GM18951 (cell line): ENCODE measurements around the gene MORC4.

Experiments
- POLR2A ChIP-seq: IDR thresholded peaks from 4 replicates; pipeline ENCODE4 v1.6.1; 2011; ENCODE audit warnings: mild to moderate bottlenecking; ENCODE audit not compliant: insufficient read length, insufficient read depth; ENCODE audit errors: extremely low read depth
- in situ Hi-C: fragments of 300-500 bp; cut with MboI; formaldehyde crosslinking; loops from one replicate; pipeline ENCODE4 v1.12.0; 2022; ENCODE audit warnings: low sequenced_read_pairs, mixed read lengths, inconsistent platforms; ENCODE audit not compliant: unreplicated experiment

Gene MORC4

DNA sequence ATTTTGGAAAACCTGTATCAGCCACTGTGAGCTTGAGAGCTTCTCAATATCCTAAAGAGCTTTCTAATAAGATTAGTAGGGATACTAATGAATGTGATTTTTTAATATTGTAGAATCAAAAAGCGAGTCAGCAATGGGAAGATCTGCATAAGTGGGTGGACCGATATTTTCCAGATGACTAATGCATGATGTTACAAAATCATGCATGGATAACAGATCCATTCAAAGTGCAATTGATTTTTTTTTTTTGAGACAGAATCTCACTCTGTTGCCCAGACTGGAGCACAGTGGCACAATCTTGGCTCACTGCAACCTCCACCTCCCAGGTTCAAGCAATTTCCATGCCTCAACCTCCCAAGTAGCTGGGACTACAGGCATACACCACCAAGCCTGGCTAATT, 87.1 kb downstream of the MORC4 start:
- in situ Hi-C loops = no loop called here
- TF ChIP-seq POLR2A = no peak

DNA sequence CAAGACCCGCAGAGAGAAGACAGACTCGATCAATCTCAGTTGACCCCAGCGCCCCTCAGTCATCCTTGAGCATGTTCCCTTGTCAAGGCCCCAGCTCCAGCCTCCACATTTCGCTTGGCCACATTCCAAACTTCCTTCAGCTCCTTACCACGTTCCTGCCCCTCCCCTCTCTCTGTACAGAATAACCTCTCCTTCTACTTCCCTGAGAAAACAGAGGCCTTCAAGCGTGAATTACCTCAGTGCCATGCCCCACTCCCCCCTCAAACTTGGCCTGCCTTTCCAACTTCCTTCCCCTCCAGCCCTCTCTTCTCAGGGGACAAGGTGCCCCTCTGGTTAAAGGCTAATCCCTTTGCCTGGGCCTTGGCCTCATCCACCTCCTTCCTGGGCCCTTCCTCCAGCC, 93.7 kb downstream of the MORC4 start:
- TF ChIP-seq POLR2A = no peak
- in situ Hi-C loops = no loop called here

DNA sequence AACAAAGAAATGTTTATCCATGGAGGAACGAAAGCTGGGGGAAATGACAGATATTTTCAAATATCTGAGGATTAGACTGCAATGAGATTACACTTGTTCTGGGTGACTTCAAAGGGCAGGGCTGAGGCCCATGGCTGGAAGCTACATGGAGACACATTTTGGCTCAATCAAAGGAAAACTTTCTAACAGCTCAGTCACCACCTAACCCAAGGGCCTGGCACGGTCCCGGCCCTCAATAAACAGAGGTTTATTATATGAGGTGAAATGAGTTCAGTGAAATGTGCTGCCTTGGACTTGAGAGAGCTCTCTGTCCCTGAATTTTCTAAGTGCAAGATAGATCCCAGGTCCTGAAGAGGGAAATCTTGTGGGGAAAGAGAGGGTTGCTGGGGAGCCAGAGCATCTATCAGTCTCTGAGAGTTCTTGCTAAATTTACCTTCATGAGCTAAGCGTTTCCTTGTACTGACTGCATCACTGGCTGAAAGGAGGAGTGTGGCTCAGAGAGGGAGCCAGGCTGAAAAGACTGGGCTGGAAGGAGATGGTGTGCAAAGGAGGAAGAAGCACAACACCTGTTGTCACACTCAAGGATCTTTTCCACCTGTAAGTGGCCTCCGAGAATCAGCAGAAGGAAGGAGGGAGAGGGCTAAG, 94.8 kb downstream of the MORC4 start:
- in situ Hi-C loops = no loop called here
- TF ChIP-seq POLR2A = no peak

DNA sequence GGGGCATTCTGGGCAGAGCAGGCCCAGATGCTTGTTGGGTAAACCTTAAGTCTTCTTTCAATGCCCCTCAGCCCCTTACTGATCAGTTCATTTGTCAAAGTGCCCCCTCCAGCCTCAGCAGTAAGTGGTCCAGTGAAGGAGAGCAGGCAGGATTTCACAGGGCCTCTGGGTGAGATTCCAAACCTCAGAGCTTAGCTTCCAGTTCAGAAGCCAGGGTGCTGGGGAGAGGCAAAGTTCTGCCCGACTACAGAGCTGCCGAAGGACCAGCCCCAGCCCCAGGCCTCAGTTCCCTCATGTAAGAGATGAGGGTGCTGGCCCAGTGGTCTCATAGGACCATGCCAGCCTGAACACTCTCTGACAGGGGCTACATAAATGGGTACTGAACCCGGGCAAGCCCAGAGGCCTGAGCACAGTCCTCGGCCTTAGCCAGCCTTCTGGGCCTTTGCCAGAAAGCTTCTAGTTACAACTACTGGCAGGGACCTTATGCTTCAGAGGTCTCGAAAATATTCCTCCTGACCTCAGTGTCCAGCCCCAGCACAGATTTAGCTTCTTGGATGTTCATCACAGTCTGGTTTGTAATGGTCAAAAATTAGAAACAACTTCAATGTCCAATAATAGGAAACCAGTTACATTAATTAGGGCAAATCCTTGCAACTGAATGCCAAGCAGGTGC, 96.0 kb downstream of the MORC4 start:
- no peak for TF ChIP-seq POLR2A
- in situ Hi-C loops = no loop called here

DNA sequence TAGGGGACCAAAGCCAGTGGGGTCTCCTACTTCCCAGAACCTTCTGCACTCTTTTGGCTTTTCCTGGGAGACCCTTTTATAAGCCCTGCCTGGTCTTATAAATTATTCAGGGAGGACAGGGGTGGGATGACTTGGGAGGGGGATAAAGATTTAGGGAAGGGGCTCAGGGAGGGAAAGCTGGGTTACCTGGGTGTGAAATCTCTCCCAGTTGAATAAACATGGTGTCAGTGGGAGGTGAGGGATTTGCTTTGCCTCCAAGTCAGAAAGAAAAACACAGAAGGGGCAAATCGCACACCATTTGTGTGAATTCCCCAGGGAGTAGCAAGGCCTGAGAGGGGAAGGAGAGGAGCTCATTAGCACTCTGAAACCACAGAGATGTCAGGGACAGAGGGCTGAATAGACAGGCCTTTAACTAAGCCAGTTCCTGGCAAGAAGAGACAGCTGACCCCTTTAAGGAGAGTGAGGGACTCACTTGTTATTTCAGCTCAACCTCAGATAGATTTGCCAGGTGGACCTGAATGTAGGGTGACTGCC, 96.7 kb downstream of the MORC4 start, which contains the start of gene RIPPLY1:
TSS of gene RIPPLY1 (minus strand) at position 51 of the 534 bp plus-strand sequence. CDS start 54 bp downstream, outside the sequence.
- no peak for TF ChIP-seq POLR2A
- in situ Hi-C loops = no loop called here

DNA sequence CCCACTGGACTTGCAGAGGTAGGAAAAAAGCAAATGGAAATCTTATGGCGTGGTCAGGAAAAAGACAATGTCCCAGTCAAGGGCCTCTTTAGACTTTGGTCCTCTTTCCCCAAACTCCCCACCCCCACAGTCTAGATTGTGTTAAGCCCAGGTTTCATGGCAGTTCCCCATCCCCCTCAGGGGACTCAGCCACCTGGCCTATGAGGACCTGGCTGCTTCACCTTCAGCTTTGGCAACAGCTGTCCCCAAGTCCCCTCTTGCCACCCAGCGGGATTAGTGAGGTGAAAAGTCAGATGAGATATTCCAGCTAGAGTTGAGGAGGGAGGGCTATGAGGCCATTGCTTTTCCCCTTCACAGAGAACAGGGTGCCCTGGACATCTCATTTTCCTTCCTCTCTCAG, 97.3 kb downstream of the MORC4 start:
- no peak for TF ChIP-seq POLR2A
- in situ Hi-C loops = no loop called here

DNA sequence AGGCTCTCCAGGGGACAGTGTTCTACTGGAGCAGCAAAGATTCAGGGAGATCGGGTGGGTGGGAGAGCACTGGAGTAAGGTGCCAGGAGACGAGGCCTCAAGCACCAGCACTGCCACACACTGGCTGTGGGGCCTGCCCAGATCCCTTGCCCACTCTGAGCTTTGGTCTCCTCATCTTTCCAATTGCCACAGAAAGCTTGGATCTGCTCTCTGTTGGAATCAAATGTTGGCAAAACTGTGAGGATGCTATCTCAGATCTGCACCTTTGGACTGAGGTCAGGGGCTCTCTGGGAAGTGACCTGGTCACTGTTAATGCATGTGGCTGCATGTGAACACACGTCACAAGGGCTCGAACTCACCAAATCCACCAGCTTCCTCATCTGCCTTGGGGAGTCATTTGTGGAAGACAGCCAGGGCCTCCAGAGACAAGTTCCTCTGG, 98.2 kb downstream of the MORC4 start:
- in situ Hi-C loops = no loop called here
- TF ChIP-seq POLR2A = no peak

DNA sequence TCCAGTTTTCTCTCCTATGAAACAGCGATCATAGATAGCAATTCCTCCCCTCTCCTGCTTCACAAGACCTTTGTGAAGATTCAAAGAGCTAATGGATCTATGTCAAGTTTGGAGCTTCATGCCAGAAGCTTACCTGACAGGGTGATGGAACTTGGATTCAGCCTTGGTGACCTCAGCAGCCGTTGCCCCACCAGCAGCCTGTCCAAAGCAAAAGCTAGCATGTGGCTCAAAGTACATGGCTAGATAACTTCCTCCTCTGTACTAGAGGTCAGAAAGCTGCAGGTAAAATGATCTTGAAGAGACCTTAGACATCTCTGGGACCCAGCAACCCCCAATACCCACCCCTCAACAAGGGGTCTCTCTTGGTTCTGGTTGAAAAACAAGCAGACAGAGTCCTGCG, 98.7 kb downstream of the MORC4 start:
- TF ChIP-seq POLR2A = no peak
- in situ Hi-C loops = no loop called here

DNA sequence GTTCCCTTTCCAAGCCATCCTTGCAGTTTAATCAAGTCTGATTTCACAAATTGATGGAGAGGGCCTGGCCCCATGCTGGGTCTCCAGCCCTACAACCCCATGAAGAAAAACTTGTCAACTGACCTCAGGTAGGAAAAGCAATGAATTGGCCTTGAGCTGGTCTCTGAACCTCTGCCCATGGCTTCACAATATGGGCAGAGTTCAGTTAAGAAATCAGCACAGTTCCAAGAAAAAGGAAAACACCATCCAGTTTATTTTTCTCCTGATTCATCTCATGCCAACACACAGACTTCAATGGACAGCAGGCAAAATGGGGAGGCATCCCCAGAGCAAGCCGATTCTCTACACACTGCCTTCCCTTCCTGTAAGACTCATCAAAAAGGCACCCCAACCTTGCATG, 100.2 kb downstream of the MORC4 start:
- in situ Hi-C loops = no loop called here

DNA sequence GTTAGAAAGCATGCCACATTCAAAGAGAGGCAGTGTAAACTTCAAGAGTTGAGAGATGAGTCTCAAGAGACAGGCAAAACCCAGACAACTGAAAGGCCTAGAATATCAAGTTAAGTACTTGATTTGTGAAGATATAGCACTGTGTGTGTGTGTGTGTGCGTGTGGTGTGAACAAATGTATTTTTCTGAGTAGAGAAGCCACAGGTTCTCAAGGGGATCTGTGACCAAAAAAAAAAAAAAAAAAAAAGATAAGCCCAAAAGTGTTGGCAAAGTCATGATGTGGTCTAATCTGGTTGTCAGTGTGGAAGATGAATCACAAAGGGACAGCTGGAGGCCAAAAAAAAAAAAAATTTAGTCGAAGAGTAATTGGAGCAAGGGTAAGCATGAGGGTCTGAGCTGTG, 100.7 kb downstream of the MORC4 start:
- no peak for TF ChIP-seq POLR2A
- in situ Hi-C loops = no loop called here

More for the DNA sequence above, 100.2 kb downstream of the MORC4 start:
- TF ChIP-seq POLR2A = no peak

DNA sequence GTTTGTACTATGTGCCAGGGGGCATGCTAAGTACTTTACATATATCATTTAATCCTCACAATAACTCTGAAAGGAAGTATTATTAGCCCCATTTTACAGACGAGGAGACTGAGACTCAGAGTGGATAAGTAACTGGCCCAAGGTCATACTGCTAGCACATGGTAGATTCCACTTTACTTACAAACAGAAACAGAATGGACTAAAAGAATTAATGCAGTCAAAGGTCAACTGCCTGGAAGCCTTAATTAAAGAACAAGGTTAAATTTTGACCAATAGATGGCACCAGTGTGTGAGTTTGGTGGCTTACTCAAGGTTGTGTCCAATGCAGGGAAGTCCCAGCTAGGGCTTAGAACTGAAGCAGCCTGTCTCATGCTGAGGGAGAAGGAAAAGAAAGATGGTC, 101.5 kb downstream of the MORC4 start:
- no peak for TF ChIP-seq POLR2A
- in situ Hi-C loops = no loop called here

DNA sequence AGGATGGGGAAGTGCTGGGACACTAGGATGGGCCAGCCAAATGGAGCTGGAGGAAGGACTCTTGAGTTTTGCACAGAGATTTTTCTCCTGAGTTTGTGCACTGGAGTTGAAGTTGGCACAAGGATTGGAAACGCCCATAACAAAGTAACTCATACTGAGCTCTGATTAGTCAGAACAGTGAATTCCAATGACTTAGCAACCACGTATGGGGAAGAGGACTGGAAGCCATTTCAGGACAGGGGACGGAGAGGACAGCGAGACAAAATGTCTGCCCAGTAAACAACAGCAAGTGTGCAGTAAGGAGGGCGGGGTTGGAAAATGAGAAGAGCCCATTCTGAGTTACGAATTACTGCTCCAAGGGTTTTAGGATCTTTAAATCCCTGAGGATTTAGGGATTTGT, 102.8 kb downstream of the MORC4 start:
- in situ Hi-C loops = no loop called here
- TF ChIP-seq POLR2A = no peak

DNA sequence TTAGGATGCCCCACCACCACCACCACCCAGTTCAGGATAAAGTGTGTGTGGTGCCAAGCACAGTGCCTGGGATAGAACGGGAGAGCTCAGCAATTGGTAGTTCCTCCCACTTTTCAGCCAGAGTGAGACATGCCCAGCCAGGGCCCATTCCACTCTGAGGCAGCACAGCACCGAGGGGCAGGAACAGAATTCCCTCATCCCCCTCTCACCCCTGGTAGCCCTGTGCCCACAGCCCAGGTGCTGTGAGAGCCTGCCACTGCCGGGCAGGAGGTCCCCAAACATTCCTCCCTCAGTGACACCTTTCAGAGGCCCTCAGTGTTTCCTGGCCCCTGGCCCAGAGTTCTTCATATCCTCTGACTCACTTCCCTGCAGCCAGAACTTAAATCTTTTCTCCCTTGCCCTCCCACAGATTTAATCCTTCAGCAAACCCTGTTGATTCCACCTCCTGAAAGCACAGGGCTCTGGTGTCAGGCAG, 105.0 kb downstream of the MORC4 start:
- TF ChIP-seq POLR2A = no peak
- in situ Hi-C loops = no loop called here

DNA sequence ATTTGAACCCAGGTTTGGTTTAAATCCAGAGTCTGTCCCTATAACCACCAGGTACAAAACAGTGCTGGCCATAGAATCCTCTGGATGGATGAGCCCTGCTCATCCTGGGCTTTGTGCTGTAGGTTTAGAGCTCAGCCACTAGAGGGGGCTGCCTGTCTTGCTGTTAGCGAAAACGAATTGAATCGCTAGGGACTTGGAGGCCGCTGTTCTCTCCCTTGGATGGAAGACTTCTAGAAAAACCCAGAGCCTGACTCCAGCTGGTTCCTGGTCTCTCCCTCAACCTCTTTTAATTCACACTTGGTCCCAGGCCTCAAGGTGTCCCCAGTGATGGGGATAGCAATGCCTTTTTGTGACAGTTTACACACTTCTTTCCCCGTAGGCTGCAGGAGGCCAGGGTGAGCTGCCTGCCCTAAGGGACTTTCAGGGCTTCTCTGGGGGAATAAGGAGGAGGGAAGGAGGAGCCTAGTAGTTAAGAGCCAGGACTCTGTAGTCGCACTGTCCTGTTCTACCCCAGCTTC, 105.6 kb downstream of the MORC4 start:
- in situ Hi-C loops = no loop called here
- no peak for TF ChIP-seq POLR2A
